ENCODE results near the gene SELPLG. TPM values are rescaled to one million over a fixed set of nuclear protein-coding genes. Genes with fewer than 3 reads are reported as not detected.

The SELPLG gene
- total RNA-seq, 2 experiments from 2014 or later, result 22.1 to 23.8 TPM

- peaks cover 45% of the 10 kb centered on the region for H3K4me1 Mint-ChIP-seq (ENCODE audit: low read depth)
- H3K36me3 Mint-ChIP-seq (ENCODE audit: low read depth), result peaks cover 26% of the 10 kb centered on the region
- H3K27ac Mint-ChIP-seq, result peak overlapping the region; percentile 96
- H3K4me3 Mint-ChIP-seq, result peak overlapping the region; percentile 42
- no peak for TF ChIP-seq CTCF (IDR thresholded peaks at IDR 0.05)
- intact Hi-C loops (cut with micrococcal nuclease), result loop anchor here (2.0 kb wide), 1 partner anchor 48 kb away; no protein-coding TSS in a partner anchor
- peaks cover 15% of the 10 kb centered on the region for H3K9me3 Mint-ChIP-seq
- ChIA-PET POLR2A (interaction anchor here (0.6 to 9.6 kb wide), 15 partner anchors 9 to 240 kb away, joined by 3 to 134 read pairs (median 4); partner anchors contain the start of genes FICD, ISCU, SART3 and SELPLG), CTCF (interaction anchor here (0.6 to 15.6 kb wide), 41 partner anchors 10 to 1429 kb away, joined by 3 to 645 read pairs (median 5); partner anchors contain the start of genes ALKBH2, ISCU, SART3 and SELPLG)
- peak; percentile 94 for DNase-seq
- ATAC-seq, result peak; percentile 91
- no peaks in the 10 kb centered on the region for H3K27me3 Mint-ChIP-seq
Observed at GRCh38 chr12:108616941-108617858, 16.5 kb downstream of the SELPLG start.

- Mint-ChIP-seq H3K4me3 (peak overlapping the region; percentile 42), H3K36me3 (ENCODE audit: low read depth) (peaks cover 21% of the 10 kb centered on the region), H3K27me3 (no peaks in the 10 kb centered on the region), H3K4me1 (ENCODE audit: low read depth) (peaks cover 51% of the 10 kb centered on the region), H3K27ac (peak overlapping the region; percentile 96), H3K9me3 (peaks cover 15% of the 10 kb centered on the region)
- ChIA-PET CTCF (interaction anchor here (1.2 to 15.6 kb wide), 11 partner anchors 16 to 188 kb away, joined by 3 to 645 read pairs (median 16); partner anchors contain the start of genes ISCU, SART3 and SELPLG), POLR2A (interaction anchor here (1.0 to 9.6 kb wide), 6 partner anchors 9 to 74 kb away, joined by 3 to 134 read pairs (median 39); partner anchors contain the start of genes ISCU, SART3 and SELPLG)
- ATAC-seq (no peak), DNase-seq (no peak)
- intact Hi-C loops (cut with micrococcal nuclease), result loop anchor here (2.0 kb wide), 1 partner anchor 48 kb away; no protein-coding TSS in a partner anchor
- TF ChIP-seq CTCF (IDR thresholded peaks at IDR 0.05), result no peak
Observed at GRCh38 chr12:108616359-108616758, 17.3 kb downstream of the SELPLG start.

GRCh38 chr12:108615918-108616317 is 17.8 kb downstream of the SELPLG start:
- no peak for ATAC-seq
- ChIA-PET CTCF (interaction anchor here (1.2 to 15.6 kb wide), 7 partner anchors 16 to 188 kb away, joined by 3 to 645 read pairs (median 29); partner anchors contain the start of genes ISCU, SART3 and SELPLG), POLR2A (interaction anchor here (4.6 to 9.6 kb wide), 3 partner anchors 15 to 53 kb away, joined by 70 to 134 read pairs (median 78); partner anchors contain the start of genes ISCU, SART3 and SELPLG)
- Mint-ChIP-seq H3K27me3 (no peaks in the 10 kb centered on the region), H3K27ac (peak overlapping the region; percentile 96), H3K4me1 (ENCODE audit: low read depth) (peaks cover 48% of the 10 kb centered on the region), H3K36me3 (ENCODE audit: low read depth) (peaks cover 17% of the 10 kb centered on the region), H3K9me3 (peaks cover 15% of the 10 kb centered on the region), H3K4me3 (no peak overlapping the region)
- TF ChIP-seq CTCF (IDR thresholded peaks at IDR 0.05), result no peak
- DNase-seq, result no peak
- intact Hi-C loops (cut with micrococcal nuclease), result loop anchor here (2.0 kb wide), 1 partner anchor 47 kb away; no protein-coding TSS in a partner anchor

- ATAC-seq (no peak), DNase-seq (no peak)
- peaks cover 46% of the 10 kb centered on the region for H3K4me1 Mint-ChIP-seq (ENCODE audit: low read depth)
- H3K27me3 Mint-ChIP-seq, result no peaks in the 10 kb centered on the region
- peaks cover 15% of the 10 kb centered on the region for H3K9me3 Mint-ChIP-seq
- intact Hi-C loops (cut with micrococcal nuclease), result no loop called here
- peaks cover 12% of the 10 kb centered on the region for H3K36me3 Mint-ChIP-seq (ENCODE audit: low read depth)
- no peak overlapping the region for H3K4me3 Mint-ChIP-seq
- ChIA-PET POLR2A (interaction anchor here (1.0 to 5.7 kb wide), 3 partner anchors 13 to 44 kb away, joined by 3 to 70 read pairs (median 3); no protein-coding TSS in a partner anchor), CTCF (interaction anchor here (7.6 to 15.6 kb wide), 2 partner anchors 18 to 48 kb away, joined by 245 to 645 read pairs; partner anchors contain the start of genes ISCU, SART3 and SELPLG)
- no peak for TF ChIP-seq CTCF (IDR thresholded peaks at IDR 0.05)
- no peak overlapping the region for H3K27ac Mint-ChIP-seq
Observed at GRCh38 chr12:108614639-108615038, 19.1 kb downstream of the SELPLG start.

Measured in activated CD8-positive, alpha-beta T cell treated with anti-CD3 and anti-CD28 coated beads for 36 hours (primary cell).